Upper lobe of left lung (tissue), 4 donors: ENCODE results near the gene HOXB4.

Experiments used
- CTCF ChIP-seq, 6 experiments: fragments of 450-650 bp in 4 of 6; fragments of 200-600 bp in 2 of 6; sonication (generic) in 2 of 6; IDR thresholded peaks; one replicate each; pipeline ENCODE4 v1.5.1; 2016 to 2019; ENCODE audit warnings: antibody characterized with exemption in 6 of 6
- POLR2A ChIP-seq, 4 donors: fragments of 450-650 bp; IDR thresholded peaks; one replicate each; pipeline ENCODE4 v1.5.1; 2016 to 2017; ENCODE audit warnings: antibody characterized with exemption in 4 of 4, mild to moderate bottlenecking in 2 of 4
- POLR2AphosphoS5 ChIP-seq, 2 donors: sonication (generic); formaldehyde crosslinking; IDR thresholded peaks; one replicate each; pipeline ENCODE4 v1.5.1; 2017; ENCODE audit warnings: antibody characterized with exemption in 2 of 2

- TF ChIP-seq POLR2AphosphoS5 (IDR thresholded peaks at IDR 0.05): no peak
- TF ChIP-seq CTCF (IDR thresholded peaks at IDR 0.05): no peak
- no peak for TF ChIP-seq POLR2A (IDR thresholded peaks at IDR 0.05)
Observed at GRCh38 chr17:48619826-48620449, 41.8 kb upstream of the HOXB4 start.
